ENCODE results near the gene SLC25A11.

DNA sequence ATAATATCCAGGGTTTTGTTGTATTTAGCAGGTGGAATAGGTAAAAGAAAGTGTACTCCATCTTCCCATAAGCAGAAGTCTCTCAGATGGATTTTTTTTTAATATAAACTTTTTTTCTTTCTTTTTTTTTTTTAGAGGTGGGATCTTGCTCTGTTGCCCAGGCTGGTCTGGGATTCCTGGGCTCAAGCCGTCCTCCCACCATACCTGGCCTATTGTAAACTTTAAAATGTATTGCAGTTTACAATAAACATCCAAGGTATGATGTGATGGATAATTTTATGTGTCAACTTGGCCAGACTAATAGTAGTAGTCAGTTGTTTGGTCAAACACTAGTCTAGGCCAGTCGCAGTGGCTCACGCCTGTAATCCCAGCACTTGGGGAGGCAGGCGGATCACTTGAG is 18.5 kb downstream of the SLC25A11 start:
- TF ChIP-seq, protein P1, sequence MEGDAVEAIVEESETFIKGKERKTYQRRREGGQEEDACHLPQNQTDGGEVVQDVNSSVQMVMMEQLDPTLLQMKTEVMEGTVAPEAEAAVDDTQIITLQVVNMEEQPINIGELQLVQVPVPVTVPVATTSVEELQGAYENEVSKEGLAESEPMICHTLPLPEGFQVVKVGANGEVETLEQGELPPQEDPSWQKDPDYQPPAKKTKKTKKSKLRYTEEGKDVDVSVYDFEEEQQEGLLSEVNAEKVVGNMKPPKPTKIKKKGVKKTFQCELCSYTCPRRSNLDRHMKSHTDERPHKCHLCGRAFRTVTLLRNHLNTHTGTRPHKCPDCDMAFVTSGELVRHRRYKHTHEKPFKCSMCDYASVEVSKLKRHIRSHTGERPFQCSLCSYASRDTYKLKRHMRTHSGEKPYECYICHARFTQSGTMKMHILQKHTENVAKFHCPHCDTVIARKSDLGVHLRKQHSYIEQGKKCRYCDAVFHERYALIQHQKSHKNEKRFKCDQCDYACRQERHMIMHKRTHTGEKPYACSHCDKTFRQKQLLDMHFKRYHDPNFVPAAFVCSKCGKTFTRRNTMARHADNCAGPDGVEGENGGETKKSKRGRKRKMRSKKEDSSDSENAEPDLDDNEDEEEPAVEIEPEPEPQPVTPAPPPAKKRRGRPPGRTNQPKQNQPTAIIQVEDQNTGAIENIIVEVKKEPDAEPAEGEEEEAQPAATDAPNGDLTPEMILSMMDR (IDR thresholded peaks at IDR 0.05), result no peak
- no peak for TF ChIP-seq POLR2AphosphoS5 (IDR thresholded peaks at IDR 0.05)

Measured in gastroesophageal sphincter (tissue), 3 donors.